NK-92 (cell line): Measurements from ENCODE around the gene FRMD4A.

ENCODE experiments used
- DNase-seq: peaks from one replicate; lab custom pipeline; 2025; ENCODE audit not compliant: unreplicated experiment; lab: John Stamatoyannopoulos, UW

Gene FRMD4A

GRCh38 chr10:14330388-14331061 lies at the start of gene FRMD4A:
FRMD4A (minus strand) TSS chr10:14330924.
- no peak for DNase-seq

- DNase-seq: no peak
Observed at GRCh38 chr10:14379556-14380280, 49.0 kb upstream of the FRMD4A start.

GRCh38 chr10:14378387-14378960 lies 47.8 kb upstream of the FRMD4A start:
- no peak for DNase-seq

GRCh38 chr10:14377591-14378175 lies 47.0 kb upstream of the FRMD4A start:
- no peak for DNase-seq

- no peak for DNase-seq
Observed at GRCh38 chr10:14374745-14375445, 44.2 kb upstream of the FRMD4A start.

- DNase-seq: no peak
Observed at GRCh38 chr10:14372606-14373005, 41.9 kb upstream of the FRMD4A start.

- no peak for DNase-seq
Observed at GRCh38 chr10:14371581-14371980, 40.9 kb upstream of the FRMD4A start.

GRCh38 chr10:14370894-14371293 lies 40.2 kb upstream of the FRMD4A start:
- DNase-seq: no peak

GRCh38 chr10:14369906-14370305 lies 39.2 kb upstream of the FRMD4A start:
- no peak for DNase-seq

GRCh38 chr10:14366760-14367159 lies 36.0 kb upstream of the FRMD4A start:
- DNase-seq: no peak

GRCh38 chr10:14365266-14365665 lies 34.5 kb upstream of the FRMD4A start:
- DNase-seq: no peak

GRCh38 chr10:14362104-14362503 lies 31.4 kb upstream of the FRMD4A start:
- no peak for DNase-seq

- DNase-seq: no peak
Observed at GRCh38 chr10:14360961-14361360, 30.2 kb upstream of the FRMD4A start.

GRCh38 chr10:14360515-14360914 lies 29.8 kb upstream of the FRMD4A start:
- DNase-seq: no peak

- DNase-seq: no peak
Observed at GRCh38 chr10:14358886-14359573, 28.3 kb upstream of the FRMD4A start.

GRCh38 chr10:14356921-14357320 lies 26.2 kb upstream of the FRMD4A start:
- DNase-seq: no peak

- no peak for DNase-seq
Observed at GRCh38 chr10:14355750-14356149, 25.0 kb upstream of the FRMD4A start.

GRCh38 chr10:14353291-14353913 lies 22.7 kb upstream of the FRMD4A start:
- no peak for DNase-seq

GRCh38 chr10:14350006-14350405 lies 19.3 kb upstream of the FRMD4A start:
- no peak for DNase-seq

- no peak for DNase-seq
Observed at GRCh38 chr10:14349081-14349480, 18.4 kb upstream of the FRMD4A start.
